Tibial nerve (tissue), 3 donors: ENCODE data around the gene NCOR1.

Source experiments
- POLR2A ChIP-seq, 2 donors: fragments of 450-650 bp; IDR thresholded peaks; one replicate each; pipeline ENCODE4 v1.6.1; 2017; ENCODE audit warnings: antibody characterized with exemption in 2 of 2, mild to moderate bottlenecking in 2 of 2, moderate library complexity in 2 of 2
- TF ChIP-seq, protein P1 (sequence below), 5 experiments: fragments of 200-600 bp in 3 of 5; fragments of 450-650 bp in 2 of 5; sonication (generic) in 3 of 5; IDR thresholded peaks; one replicate each; pipeline ENCODE4 v1.5.1; 2016 to 2019; ENCODE audit warnings: antibody characterized with exemption in 5 of 5, mild to moderate bottlenecking in 3 of 5, moderate library complexity in 2 of 5

DNA sequence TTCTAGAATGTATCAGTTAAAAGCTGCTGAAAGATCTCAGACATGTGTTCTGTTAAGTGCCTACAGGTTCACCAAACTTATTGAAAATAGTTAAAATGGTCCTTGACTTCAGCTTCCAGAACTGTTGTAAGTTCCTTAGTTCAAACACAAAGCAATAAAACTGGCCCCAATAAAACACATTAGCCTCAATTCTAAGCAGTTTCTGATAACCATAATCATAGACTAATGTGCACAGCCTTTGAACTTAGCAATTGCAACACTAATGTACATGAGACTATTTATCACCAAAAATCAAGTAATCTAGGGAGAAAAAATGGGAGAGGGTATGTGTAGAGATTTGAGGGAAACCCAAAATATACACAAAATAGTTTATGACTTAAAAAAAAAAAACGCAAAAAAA, 17.1 kb upstream of the NCOR1 start:
- TF ChIP-seq, protein P1, sequence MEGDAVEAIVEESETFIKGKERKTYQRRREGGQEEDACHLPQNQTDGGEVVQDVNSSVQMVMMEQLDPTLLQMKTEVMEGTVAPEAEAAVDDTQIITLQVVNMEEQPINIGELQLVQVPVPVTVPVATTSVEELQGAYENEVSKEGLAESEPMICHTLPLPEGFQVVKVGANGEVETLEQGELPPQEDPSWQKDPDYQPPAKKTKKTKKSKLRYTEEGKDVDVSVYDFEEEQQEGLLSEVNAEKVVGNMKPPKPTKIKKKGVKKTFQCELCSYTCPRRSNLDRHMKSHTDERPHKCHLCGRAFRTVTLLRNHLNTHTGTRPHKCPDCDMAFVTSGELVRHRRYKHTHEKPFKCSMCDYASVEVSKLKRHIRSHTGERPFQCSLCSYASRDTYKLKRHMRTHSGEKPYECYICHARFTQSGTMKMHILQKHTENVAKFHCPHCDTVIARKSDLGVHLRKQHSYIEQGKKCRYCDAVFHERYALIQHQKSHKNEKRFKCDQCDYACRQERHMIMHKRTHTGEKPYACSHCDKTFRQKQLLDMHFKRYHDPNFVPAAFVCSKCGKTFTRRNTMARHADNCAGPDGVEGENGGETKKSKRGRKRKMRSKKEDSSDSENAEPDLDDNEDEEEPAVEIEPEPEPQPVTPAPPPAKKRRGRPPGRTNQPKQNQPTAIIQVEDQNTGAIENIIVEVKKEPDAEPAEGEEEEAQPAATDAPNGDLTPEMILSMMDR (IDR thresholded peaks at IDR 0.05): no peak
- TF ChIP-seq POLR2A (IDR thresholded peaks at IDR 0.05): no peak
